ENCODE results near the gene SOWAHA.

The SOWAHA gene

DNA sequence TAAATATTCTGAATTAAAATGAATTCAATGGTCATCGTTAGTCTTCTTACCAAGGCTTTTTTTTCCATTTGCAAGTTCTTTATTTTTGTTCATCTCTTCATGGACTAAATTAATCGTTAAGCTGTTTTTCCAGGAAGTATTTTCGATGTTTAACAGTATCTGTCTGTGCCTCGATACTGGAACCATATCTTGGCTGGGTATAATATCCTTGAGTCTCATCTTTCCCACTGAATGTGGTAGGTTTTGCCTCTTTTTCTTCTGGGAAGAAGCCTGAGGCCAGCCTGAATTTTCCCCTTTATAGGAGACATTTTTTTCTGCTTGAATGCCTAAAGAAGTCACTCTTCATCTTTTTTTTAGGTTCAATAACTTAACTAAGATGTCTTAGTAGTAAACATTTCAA, 32.1 kb upstream of the SOWAHA start:
- DNase-seq (ENCODE audit: low spot score) = no peak
- ChIA-PET POLR2A (ENCODE audit: low non-redundant PET) (interaction anchor here (0.6 kb wide), 1 partner anchor 13 kb away, joined by 3 read pairs; no protein-coding TSS in a partner anchor), CTCF (interaction anchor here (0.7 kb wide), 1 partner anchor 66 kb away, joined by 3 read pairs; no protein-coding TSS in a partner anchor)
- TF ChIP-seq, protein P1, sequence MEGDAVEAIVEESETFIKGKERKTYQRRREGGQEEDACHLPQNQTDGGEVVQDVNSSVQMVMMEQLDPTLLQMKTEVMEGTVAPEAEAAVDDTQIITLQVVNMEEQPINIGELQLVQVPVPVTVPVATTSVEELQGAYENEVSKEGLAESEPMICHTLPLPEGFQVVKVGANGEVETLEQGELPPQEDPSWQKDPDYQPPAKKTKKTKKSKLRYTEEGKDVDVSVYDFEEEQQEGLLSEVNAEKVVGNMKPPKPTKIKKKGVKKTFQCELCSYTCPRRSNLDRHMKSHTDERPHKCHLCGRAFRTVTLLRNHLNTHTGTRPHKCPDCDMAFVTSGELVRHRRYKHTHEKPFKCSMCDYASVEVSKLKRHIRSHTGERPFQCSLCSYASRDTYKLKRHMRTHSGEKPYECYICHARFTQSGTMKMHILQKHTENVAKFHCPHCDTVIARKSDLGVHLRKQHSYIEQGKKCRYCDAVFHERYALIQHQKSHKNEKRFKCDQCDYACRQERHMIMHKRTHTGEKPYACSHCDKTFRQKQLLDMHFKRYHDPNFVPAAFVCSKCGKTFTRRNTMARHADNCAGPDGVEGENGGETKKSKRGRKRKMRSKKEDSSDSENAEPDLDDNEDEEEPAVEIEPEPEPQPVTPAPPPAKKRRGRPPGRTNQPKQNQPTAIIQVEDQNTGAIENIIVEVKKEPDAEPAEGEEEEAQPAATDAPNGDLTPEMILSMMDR (conservative IDR thresholded peaks at IDR 0.05; ENCODE audit: low read depth) = no peak
- H3K27ac ChIP-seq = no peak overlapping the region

DNA sequence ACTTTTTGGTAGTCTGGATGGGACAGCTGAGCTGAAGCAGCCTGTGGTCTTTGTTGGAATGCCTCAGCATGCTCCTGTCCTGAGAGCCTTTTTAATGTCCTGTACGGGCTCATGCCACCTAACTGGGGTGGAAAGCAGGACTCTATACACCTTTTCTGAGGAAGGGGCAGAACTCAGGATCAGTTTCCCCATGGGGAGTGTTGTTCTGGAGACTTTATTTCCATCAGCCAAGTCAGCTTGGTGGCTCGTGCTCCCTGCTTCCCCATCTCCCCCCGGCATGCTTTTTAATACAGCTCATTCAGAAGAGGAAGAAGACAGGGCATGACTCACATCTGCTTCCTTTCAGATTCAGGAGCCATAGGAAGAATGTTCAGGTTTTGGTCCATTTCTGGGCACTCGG, 31.0 kb upstream of the SOWAHA start:
- ChIA-PET CTCF (interaction anchor here (0.7 kb wide), 1 partner anchor 821 kb away, joined by 4 read pairs; no protein-coding TSS in a partner anchor), POLR2A (ENCODE audit: low non-redundant PET) (no interaction called here)
- peak; percentile 57 for DNase-seq (ENCODE audit: low spot score)
- H3K27ac ChIP-seq = no peak overlapping the region
- TF ChIP-seq, protein P1 (conservative IDR thresholded peaks at IDR 0.05; ENCODE audit: low read depth) = no peak

DNA sequence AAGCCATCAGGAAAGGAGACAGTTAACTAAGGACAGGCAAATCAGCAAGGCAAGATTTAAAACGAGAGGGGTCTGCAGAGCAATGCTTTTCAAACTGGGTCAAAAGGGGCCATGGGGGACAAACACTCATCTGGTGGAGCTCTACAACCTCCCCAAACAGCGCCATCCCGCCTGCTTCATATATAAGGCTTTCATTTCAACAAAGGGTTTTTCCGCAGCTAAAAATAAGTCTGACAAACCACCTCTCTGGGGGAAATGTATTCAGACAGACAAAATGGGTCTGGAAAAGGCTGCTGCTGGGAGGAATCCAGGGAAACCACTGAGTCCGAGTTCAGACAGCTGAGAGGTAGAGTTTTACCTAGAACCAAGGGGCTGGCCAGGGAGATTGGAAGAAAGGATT, 27.7 kb upstream of the SOWAHA start:
- TF ChIP-seq, protein P1 (conservative IDR thresholded peaks at IDR 0.05; ENCODE audit: low read depth) = no peak
- no peak for DNase-seq (ENCODE audit: low spot score)
- ChIA-PET CTCF (interaction anchor here (0.6 to 1.1 kb wide), 3 partner anchors 29 to 65 kb away, joined by 3 to 4 read pairs (median 4); no protein-coding TSS in a partner anchor), POLR2A (ENCODE audit: low non-redundant PET) (no interaction called here)
- H3K27ac ChIP-seq = no peak overlapping the region

DNA sequence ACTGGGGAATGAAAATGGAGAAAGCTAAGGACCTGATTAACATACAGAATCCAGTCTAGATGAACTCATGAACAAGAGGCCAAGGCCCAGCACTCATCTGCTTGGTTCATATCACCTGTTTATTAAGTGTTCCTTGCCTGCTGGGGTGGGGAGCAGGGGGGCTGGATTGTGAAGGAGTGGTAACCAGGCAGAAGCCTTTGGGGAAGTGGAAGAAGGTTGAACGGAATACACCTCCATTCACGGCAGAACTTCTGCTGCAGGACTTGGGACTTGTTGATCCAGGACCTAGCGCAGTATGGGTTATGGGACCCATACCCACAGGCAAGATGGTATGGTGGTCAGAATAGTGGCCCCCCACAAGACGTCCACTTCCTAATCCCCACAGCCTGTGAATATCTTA, 27.2 kb upstream of the SOWAHA start:
- CTCF ChIA-PET = no interaction called here
- TF ChIP-seq, protein P1 (conservative IDR thresholded peaks at IDR 0.05; ENCODE audit: low read depth) = no peak
- POLR2A ChIA-PET (ENCODE audit: low non-redundant PET) = no interaction called here
- H3K27ac ChIP-seq = no peak overlapping the region
- DNase-seq (ENCODE audit: low spot score) = no peak

DNA sequence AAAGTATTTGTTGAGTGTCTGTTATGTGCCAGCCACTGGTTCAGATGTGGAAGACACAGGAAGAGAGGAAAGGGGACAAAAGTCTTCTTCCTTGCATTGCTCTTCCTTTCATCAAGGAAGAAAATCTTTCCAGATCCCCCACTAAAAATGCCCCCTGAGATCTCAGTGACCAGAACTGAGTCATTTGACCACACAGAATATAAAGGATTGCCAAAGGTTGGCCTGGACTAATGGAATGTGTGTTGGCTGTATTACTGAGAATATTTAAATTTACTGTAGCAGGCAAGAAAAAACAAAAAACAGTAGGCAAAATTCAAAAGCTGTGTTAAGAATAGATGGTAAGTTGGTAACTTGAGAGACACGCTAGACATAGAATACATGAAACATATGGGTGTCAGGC, 26.0 kb upstream of the SOWAHA start:
- TF ChIP-seq, protein P1 (conservative IDR thresholded peaks at IDR 0.05; ENCODE audit: low read depth) = no peak
- CTCF ChIA-PET = interaction anchor here (0.7 kb wide), 1 partner anchor 260 kb away, joined by 3 read pairs; no protein-coding TSS in a partner anchor
- no peak for DNase-seq (ENCODE audit: low spot score)
- POLR2A ChIA-PET (ENCODE audit: low non-redundant PET) = no interaction called here
- H3K27ac ChIP-seq = no peak overlapping the region

DNA sequence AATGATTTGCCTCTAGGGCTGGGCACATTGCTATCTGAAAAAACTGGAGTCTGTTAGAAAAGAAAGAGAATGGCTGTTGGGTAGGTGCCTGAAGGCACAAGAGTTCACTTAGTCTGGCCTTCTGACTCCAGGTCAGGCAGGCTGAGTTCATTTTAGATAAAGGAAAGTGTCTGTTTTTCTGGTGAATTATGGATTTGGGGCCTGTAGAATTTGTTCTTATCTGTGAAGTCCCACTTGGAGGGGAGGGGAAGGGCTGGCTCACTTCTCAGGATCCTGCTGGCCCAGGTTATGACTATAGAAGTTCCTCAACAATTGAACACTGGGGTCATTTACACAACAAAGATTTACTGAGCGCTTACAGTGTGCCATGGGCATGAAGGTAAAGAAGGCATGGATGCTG, 24.6 kb upstream of the SOWAHA start:
- TF ChIP-seq, protein P1 (conservative IDR thresholded peaks at IDR 0.05; ENCODE audit: low read depth) = no peak
- H3K27ac ChIP-seq = no peak overlapping the region
- ChIA-PET CTCF (no interaction called here), POLR2A (ENCODE audit: low non-redundant PET) (no interaction called here)
- no peak for DNase-seq (ENCODE audit: low spot score)

Data from RWPE1 (cell line).